Astrocyte of the spinal cord (primary cell): ENCODE data around the gene PPP6R1.

Source experiments
- DNase-seq: peaks from one replicate; pipeline ENCODE4 v3.0.0; 2011; ENCODE audit warnings: low read depth, low spot score
- H3K4me3 ChIP-seq: 2 replicates; pipeline ENCODE4 v1.5.1; 2011; ENCODE audit warnings: low read depth, mild to moderate bottlenecking, low read length, moderate library complexity
- CTCF ChIP-seq: IDR thresholded peaks from 2 replicates; pipeline ENCODE4 v1.5.1; 2012; ENCODE audit warnings: low read depth, mild to moderate bottlenecking, low read length, inconsistent platforms
- in situ Hi-C: cut with HindIII; loops from 2 replicates; pipeline ENCODE4 v1.10.0; 2017; ENCODE audit warnings: low sequenced_read_pairs

The PPP6R1 gene

GRCh38 chr19:55258828-55259539 lies at the start of gene PPP6R1:
PPP6R1 (minus strand) TSS chr19:55259017; CDS start chr19:55247103, 11,914 bp downstream.
- in situ Hi-C loops: no loop called here
- H3K4me3 ChIP-seq: peak within 1 kb of the TSS; percentile 83
- DNase-seq: peak; percentile 100
- TF ChIP-seq CTCF: no peak

- in situ Hi-C loops: no loop called here
- no peak for TF ChIP-seq CTCF
- DNase-seq: no peak
- H3K4me3 ChIP-seq: no peak overlapping the region
Measured at GRCh38 chr19:55308281-55308680, 49.5 kb upstream of the PPP6R1 start.

- in situ Hi-C loops: no loop called here
Measured at GRCh38 chr19:55306712-55307111, 47.9 kb upstream of the PPP6R1 start.

GRCh38 chr19:55305983-55306562 lies 47.3 kb upstream of the PPP6R1 start:
- in situ Hi-C loops: no loop called here

More at GRCh38 chr19:55306712-55307111, 47.9 kb upstream of the PPP6R1 start:
- DNase-seq: no peak
- no peak overlapping the region for H3K4me3 ChIP-seq
- no peak for TF ChIP-seq CTCF

GRCh38 chr19:55305491-55305890 lies 46.7 kb upstream of the PPP6R1 start:
- in situ Hi-C loops: no loop called here
- H3K4me3 ChIP-seq: no peak overlapping the region
- no peak for TF ChIP-seq CTCF
- DNase-seq: no peak

More at GRCh38 chr19:55305983-55306562, 47.3 kb upstream of the PPP6R1 start:
- DNase-seq: no peak
- no peak overlapping the region for H3K4me3 ChIP-seq
- no peak for TF ChIP-seq CTCF

- in situ Hi-C loops: no loop called here
- no peak for TF ChIP-seq CTCF
- no peak for DNase-seq
- no peak overlapping the region for H3K4me3 ChIP-seq
Measured at GRCh38 chr19:55304980-55305379, 46.2 kb upstream of the PPP6R1 start.
